ENCODE data around the gene PCDHGA3.
"Not testable (repeated sequence)": the region's sequence is repeated elsewhere in the genome, so short reads cannot be mapped to it uniquely, and the experiment has no call there.

PCDHGA3 gene

GRCh38 chr5:141338538-141339306 is 4.9 kb upstream of the PCDHGA3 start, which contains the start of gene PCDHGA2:
Gene PCDHGA2 (plus strand): TSS chr5:141338760.
- DNase-seq (ENCODE audit: low read depth, low spot score) = peak; percentile 67
- peak within 1 kb of the TSS; percentile 31 for H3K4me3 ChIP-seq (ENCODE audit: low read depth, low read length)
- in situ Hi-C loops (cut with HindIII; ENCODE audit: low sequenced_read_pairs) = no loop called here
- peak; percentile 56 for TF ChIP-seq CTCF (IDR thresholded peaks at IDR 0.05; ENCODE audit: low read depth, low read length)

GRCh38 chr5:141340781-141341354 is 2.8 kb upstream of the PCDHGA3 start:
- DNase-seq (ENCODE audit: low read depth, low spot score); H3K4me3 ChIP-seq (ENCODE audit: low read depth, low read length); in situ Hi-C loops (cut with HindIII; ENCODE audit: low sequenced_read_pairs): not testable (repeated sequence)

GRCh38 chr5:141342773-141343172 is 856 bp upstream of the PCDHGA3 start:
- TF ChIP-seq CTCF (IDR thresholded peaks at IDR 0.05; ENCODE audit: low read depth, low read length) = no peak
- DNase-seq (ENCODE audit: low read depth, low spot score) = no peak
- in situ Hi-C loops (cut with HindIII; ENCODE audit: low sequenced_read_pairs) = no loop called here
- H3K4me3 ChIP-seq (ENCODE audit: low read depth, low read length) = no peak overlapping the region

- no peak for TF ChIP-seq CTCF (IDR thresholded peaks at IDR 0.05; ENCODE audit: low read depth, low read length)
- in situ Hi-C loops (cut with HindIII; ENCODE audit: low sequenced_read_pairs) = no loop called here
- no peak for DNase-seq (ENCODE audit: low read depth, low spot score)
- H3K4me3 ChIP-seq (ENCODE audit: low read depth, low read length) = peak overlapping the region; percentile 39
Measured at GRCh38 chr5:141343953-141344463, 379 bp downstream of the PCDHGA3 start.

GRCh38 chr5:141345327-141345726 is 1.7 kb downstream of the PCDHGA3 start:
- TF ChIP-seq CTCF (IDR thresholded peaks at IDR 0.05; ENCODE audit: low read depth, low read length) = no peak
- no peak for DNase-seq (ENCODE audit: low read depth, low spot score)
- in situ Hi-C loops (cut with HindIII; ENCODE audit: low sequenced_read_pairs) = no loop called here
- no peak overlapping the region for H3K4me3 ChIP-seq (ENCODE audit: low read depth, low read length)

GRCh38 chr5:141346017-141346416 is 2.4 kb downstream of the PCDHGA3 start:
- H3K4me3 ChIP-seq (ENCODE audit: low read depth, low read length); in situ Hi-C loops (cut with HindIII; ENCODE audit: low sequenced_read_pairs); DNase-seq (ENCODE audit: low read depth, low spot score): not testable (repeated sequence)

- in situ Hi-C loops (cut with HindIII; ENCODE audit: low sequenced_read_pairs) = no loop called here
- peak; percentile 53 for DNase-seq (ENCODE audit: low read depth, low spot score)
- peak; percentile 57 for TF ChIP-seq CTCF (IDR thresholded peaks at IDR 0.05; ENCODE audit: low read depth, low read length)
- peak within 1 kb of the TSS; percentile 32 for H3K4me3 ChIP-seq (ENCODE audit: low read depth, low read length)
Measured at GRCh38 chr5:141349917-141350619, 6.4 kb downstream of the PCDHGA3 start, which contains the start of gene PCDHGB1. Gene PCDHGB1 (plus strand): TSS chr5:141350099. CDS start chr5:141350261, 162 bp downstream.
